ENCODE measurements around the gene AHNAK.

AHNAK gene

GRCh38 chr11:62456630-62457029 lies 90.0 kb downstream of the AHNAK start:
- H3K4me3 ChIP-seq (replicated peaks; ENCODE audit: insufficient read depth, low read length), result no peak overlapping the region
- H3K27ac ChIP-seq (replicated peaks), result no peak overlapping the region
- no peak for DNase-seq (ENCODE audit: low read depth in 1 of 2, low spot score in 1 of 2)
- H3K27me3 ChIP-seq (ENCODE audit: insufficient read depth, poor library complexity, severe bottlenecking), result no peaks in the 10 kb centered on the region
- no peak for TF ChIP-seq CTCF (IDR thresholded peaks at IDR 0.05; ENCODE audit: insufficient read depth, low read length)
- no peak for TF ChIP-seq GABPA (IDR thresholded peaks at IDR 0.05; ENCODE audit: low read depth)
- TF ChIP-seq REST (IDR thresholded peaks at IDR 0.05; ENCODE audit: insufficient replicate concordance, low read depth), result no peak
- no peak for TF ChIP-seq POLR2AphosphoS5 (IDR thresholded peaks at IDR 0.05; ENCODE audit: low read depth)
- no peak for TF ChIP-seq SPI1 (IDR thresholded peaks at IDR 0.05; ENCODE audit: borderline replicate concordance, low read depth)

GRCh38 chr11:62452839-62453468 lies 93.7 kb downstream of the AHNAK start:
- TF ChIP-seq SPI1 (IDR thresholded peaks at IDR 0.05; ENCODE audit: borderline replicate concordance, low read depth) (no peak), POLR2AphosphoS5 (IDR thresholded peaks at IDR 0.05; ENCODE audit: low read depth) (no peak), CTCF (IDR thresholded peaks at IDR 0.05; ENCODE audit: insufficient read depth, low read length) (no peak), GABPA (IDR thresholded peaks at IDR 0.05; ENCODE audit: low read depth) (no peak), REST (IDR thresholded peaks at IDR 0.05; ENCODE audit: insufficient replicate concordance, low read depth) (no peak)
- no peak for DNase-seq (ENCODE audit: low read depth in 1 of 2, low spot score in 1 of 2)
- no peak overlapping the region for H3K4me3 ChIP-seq (replicated peaks; ENCODE audit: insufficient read depth, low read length)
- no peak overlapping the region for H3K27ac ChIP-seq (replicated peaks)
- no peaks in the 10 kb centered on the region for H3K27me3 ChIP-seq (ENCODE audit: insufficient read depth, poor library complexity, severe bottlenecking)

- no peaks in the 10 kb centered on the region for H3K27me3 ChIP-seq (ENCODE audit: insufficient read depth, poor library complexity, severe bottlenecking)
- no peak for DNase-seq (ENCODE audit: low read depth in 1 of 2, low spot score in 1 of 2)
- H3K27ac ChIP-seq (replicated peaks), result no peak overlapping the region
- H3K4me3 ChIP-seq (replicated peaks; ENCODE audit: insufficient read depth, low read length), result no peak overlapping the region
- TF ChIP-seq POLR2AphosphoS5 (IDR thresholded peaks at IDR 0.05; ENCODE audit: low read depth) (no peak), SPI1 (IDR thresholded peaks at IDR 0.05; ENCODE audit: borderline replicate concordance, low read depth) (no peak), REST (IDR thresholded peaks at IDR 0.05; ENCODE audit: insufficient replicate concordance, low read depth) (no peak), CTCF (IDR thresholded peaks at IDR 0.05; ENCODE audit: insufficient read depth, low read length) (no peak), GABPA (IDR thresholded peaks at IDR 0.05; ENCODE audit: low read depth) (no peak)
Observed at GRCh38 chr11:62452261-62452660, 94.3 kb downstream of the AHNAK start.
